A549 (cell line): Measurements from ENCODE around the gene APP. TPM values are rescaled to one million over a fixed set of nuclear protein-coding genes. Genes with fewer than 3 reads are reported as not detected.

ENCODE experiments used
- ATAC-seq, 2 experiments: fragments of 200-7000 bp in 1 of 2; fragments of >200 bp in 1 of 2; cut with Nextera tagmentation in 1 of 2; cut with Tn5 transposase in 1 of 2; 3 replicates each; pipeline versions ENCODE4 v1.8.0 to v1.9.1; 2018 to 2020; ENCODE audit warnings: mild to moderate bottlenecking in 1 of 2, moderate library complexity in 1 of 2
- CTCF ChIA-PET: fragments of 300-600 bp; sonication (Branson Sonifier 250); formaldehyde crosslinking; extraction: SDS; loops from one replicate; lab custom pipeline; 2021; ENCODE audit warnings: antibody characterized with exemption, inconsistent platforms; lab: Yijun Ruan, JAX
- POLR2A ChIA-PET: fragments of 350-600 bp; formaldehyde crosslinking; extraction: SDS; loops from one replicate; lab custom pipeline; 2021; ENCODE audit warnings: antibody characterized with exemption, inconsistent platforms; lab: Yijun Ruan, JAX
- DNase-seq, 2 experiments: peaks; one replicate each; pipeline versions ENCODE4 v3.0.0 to v3.0.0-alpha.2; 2011 to 2016; ENCODE audit warnings: low read depth in 1 of 2, low spot score in 1 of 2
- FAIRE-seq: peaks from 2 replicates; lab custom pipeline; 2011; peaks lifted over from hg19 to GRCh38; lab: Jason Lieb, UNC
- H3K27ac ChIP-seq, 2 experiments: fragments of >200 bp; sonication (Bioruptor Twin); formaldehyde crosslinking; 3 replicates each; pipeline ENCODE4 v1.5.1; 2016 to 2017
- H3K4me1 ChIP-seq: fragments of >200 bp; sonication (Bioruptor Twin); formaldehyde crosslinking; 3 replicates; pipeline ENCODE4 v1.6.1; 2016
- H3K4me2 ChIP-seq: fragments of >200 bp; sonication (Bioruptor Twin); formaldehyde crosslinking; 3 replicates; pipeline ENCODE4 v1.6.1; 2016
- H3K4me3 ChIP-seq: fragments of >200 bp; sonication (Bioruptor Twin); formaldehyde crosslinking; 3 replicates; pipeline ENCODE4 v1.5.1; 2016
- H3K9me3 ChIP-seq: fragments of >200 bp; sonication (Bioruptor Twin); formaldehyde crosslinking; 3 replicates; pipeline ENCODE4 v1.6.1; 2016
- ATOH8 ChIP-seq: fragments of 250-450 bp; sonication (Bioruptor Pico); IDR thresholded peaks from 2 replicates; pipeline ENCODE4 v1.5.0; 2020; ENCODE audit warnings: low read depth, mild to moderate bottlenecking, moderate library complexity
- BCL3 ChIP-seq: fragments of >200 bp; sonication (Bioruptor Twin); formaldehyde crosslinking; IDR thresholded peaks from 3 replicates; pipeline ENCODE4 v1.6.1; 2016
- CHD2 ChIP-seq: fragments of 150-350 bp; IDR thresholded peaks from 2 replicates; pipeline ENCODE4 v1.6.1; 2014; ENCODE audit warnings: low read length; ENCODE audit not compliant: partially characterized antibody
- CHD4 ChIP-seq: fragments of 200-600 bp; sonication (generic); IDR thresholded peaks from 2 replicates; pipeline ENCODE4 v1.6.1; 2016; ENCODE audit warnings: antibody characterized with exemption, mild to moderate bottlenecking, borderline replicate concordance
- GATA3 ChIP-seq: IDR thresholded peaks from 2 replicates; pipeline ENCODE4 v1.6.1; 2012; ENCODE audit warnings: borderline replicate concordance
- HDAC2 ChIP-seq: fragments of 200-600 bp; sonication (generic); IDR thresholded peaks from 2 replicates; pipeline ENCODE4 v1.6.1; 2016
- JUN ChIP-seq, 2 experiments: fragments of >200 bp; sonication (Bioruptor Twin); formaldehyde crosslinking; IDR thresholded peaks; 2 replicates in 1 of 2; 3 replicates in 1 of 2; pipeline ENCODE4 v1.6.1; 2016 to 2017
- KDM1A ChIP-seq: fragments of 200-600 bp; sonication (generic); IDR thresholded peaks from 2 replicates; pipeline ENCODE4 v1.6.1; 2016; ENCODE audit warnings: low read depth, mild to moderate bottlenecking
- REST ChIP-seq: fragments of 200-600 bp; sonication (generic); IDR thresholded peaks from 2 replicates; pipeline ENCODE4 v1.6.1; 2016; ENCODE audit warnings: antibody characterized with exemption, mild to moderate bottlenecking, moderate library complexity
- ZFP36 ChIP-seq: fragments of 450-650 bp; IDR thresholded peaks from 2 replicates; pipeline ENCODE4 v1.6.1; 2014; ENCODE audit warnings: borderline replicate concordance; ENCODE audit not compliant: partially characterized antibody
- ZNF302 ChIP-seq: fragments of 250-450 bp; sonication (Bioruptor Pico); IDR thresholded peaks from 2 replicates; pipeline ENCODE4 v1.9.0; 2021; ENCODE audit warnings: inconsistent platforms, mild to moderate bottlenecking, moderate library complexity
- ZSCAN20 ChIP-seq: fragments of 250-450 bp; sonication (Bioruptor Pico); IDR thresholded peaks from 2 replicates; pipeline ENCODE4 v1.8.0; 2022; ENCODE audit warnings: mild to moderate bottlenecking, moderate library complexity
- WGBS: methylation state at CpG from one replicate; pipeline ENCODE4 v1.1.6; 2017; ENCODE audit errors: missing lambda C conversion rate; 5-methylcytosine and 5-hydroxymethylcytosine counted together
- polyA plus RNA-seq, 4 experiments: library from polyadenylated mRNA; depleted of rRNA in 3 of 4; stranded (reverse); fragments of >200 nt; fragmentation: RNase III in 1 of 4; extraction: RNeasy Plus Mini Kit Qiagen cat#74134 plus additional on column Dnase treatment in 1 of 4; gene quantifications; 2 replicates in 3 of 4; 3 replicates in 1 of 4; pipeline ENCODE4 v1.2.3, GENCODE V29; 2011 to 2017

The APP gene
- polyA plus RNA-seq, 2 of the 4 experiments (the other 2 are of a cell fraction): 540 to 565 TPM

GRCh38 chr21:25858325-25858724 is 312.2 kb downstream of the APP start:
- no peak overlapping the region for H3K27ac ChIP-seq
- TF ChIP-seq ZFP36 (no peak), BCL3 (no peak), CHD2 (no peak), JUN (IDR thresholded peaks at IDR 0.05) (no peak), REST (no peak), CHD4 (no peak), ATOH8 (CRISPR knock-in tag) (no peak), GATA3 (no peak)
- TF ChIP-seq, all 56 proteins: peak for 0
- H3K4me1 ChIP-seq: no peaks in the 10 kb centered on the region
- no peak for ATAC-seq
- no peak for DNase-seq
- no peak overlapping the region for H3K4me3 ChIP-seq
- CTCF ChIA-PET: no interaction called here
- FAIRE-seq: no peak
- POLR2A ChIA-PET: no interaction called here
- WGBS: 78% methylated on average over 3 of the region's 3 CpGs
- no peaks in the 10 kb centered on the region for H3K9me3 ChIP-seq
- no peak overlapping the region for H3K4me2 ChIP-seq

- no peak for DNase-seq
- TF ChIP-seq KDM1A: no peak
- TF ChIP-seq CHD2: no peak
- TF ChIP-seq, all 56 proteins: peak for 0
- no peak overlapping the region for H3K27ac ChIP-seq
- FAIRE-seq: no peak
- no peaks in the 10 kb centered on the region for H3K4me1 ChIP-seq
- ChIA-PET CTCF (no interaction called here), POLR2A (no interaction called here)
- WGBS: 14% methylated on average over 6 of the region's 6 CpGs
- no peak overlapping the region for H3K4me3 ChIP-seq
- H3K4me2 ChIP-seq: no peak overlapping the region
- H3K9me3 ChIP-seq: no peaks in the 10 kb centered on the region
- ATAC-seq: 0 out of 6 replicates have a peak, but pooled peaks of 1 of the 2 experiments have one; percentile 12
Measured at GRCh38 chr21:25857308-25858074, 313.1 kb downstream of the APP start.

GRCh38 chr21:25855576-25855975 is 315.0 kb downstream of the APP start:
- Histone ChIP-seq H3K4me2 (no peak overlapping the region), H3K27ac (no peak overlapping the region), H3K4me3 (no peak overlapping the region), H3K4me1 (no peaks in the 10 kb centered on the region), H3K9me3 (no peaks in the 10 kb centered on the region)
- ATAC-seq (no peak), FAIRE-seq (no peak), DNase-seq (no peak)
- WGBS: 3% methylated on average over 4 of the region's 5 CpGs
- no peak for TF ChIP-seq CHD2
- no peak for TF ChIP-seq HDAC2
- TF ChIP-seq BCL3: no peak
- no peak for TF ChIP-seq KDM1A
- TF ChIP-seq ZNF302 (CRISPR knock-in tag): no peak
- no peak for TF ChIP-seq ZSCAN20
- ChIA-PET POLR2A (no interaction called here), CTCF (no interaction called here)
